ENCODE results near the gene FAM171A1. TPM values are rescaled to one million over a fixed set of nuclear protein-coding genes. Genes with fewer than 3 reads are reported as not detected.
A peak's percentile ranks its signal among the peaks of the same experiment; 100 is the strongest.

Gene FAM171A1
- total RNA-seq, 1 donor from 2014 or later = 73.6 TPM

GRCh38 chr10:15370212-15370855 lies 755 bp downstream of the FAM171A1 start:
- no peak for TF ChIP-seq CTCF (IDR thresholded peaks at IDR 0.05; ENCODE audit: unreplicated experiment)
- H3K9me3 Mint-ChIP-seq = no peaks in the 10 kb centered on the region
- peaks cover 41% of the 10 kb centered on the region for H3K4me1 Mint-ChIP-seq
- peak overlapping the region; percentile 92 for H3K4me3 Mint-ChIP-seq
- H3K27me3 Mint-ChIP-seq (ENCODE audit: low read depth) = no peaks in the 10 kb centered on the region
- H3K36me3 Mint-ChIP-seq = peaks cover 2% of the 10 kb centered on the region
- peak; percentile 25 to 57 for DNase-seq (ENCODE audit: low spot score in 2 of 2, unreplicated experiment in 2 of 2)
- H3K27ac Mint-ChIP-seq = peak overlapping the region; percentile 96

GRCh38 chr10:15369256-15370211 lies 1.6 kb downstream of the FAM171A1 start:
- peaks cover 7% of the 10 kb centered on the region for H3K9me3 Mint-ChIP-seq
- peaks cover 10% of the 10 kb centered on the region for H3K36me3 Mint-ChIP-seq
- TF ChIP-seq CTCF (IDR thresholded peaks at IDR 0.05; ENCODE audit: unreplicated experiment) = no peak
- DNase-seq (ENCODE audit: low spot score in 2 of 2, unreplicated experiment in 2 of 2) = peak in 1 of 2 experiments; percentile 39
- H3K4me3 Mint-ChIP-seq = peak overlapping the region; percentile 92
- H3K27me3 Mint-ChIP-seq (ENCODE audit: low read depth) = no peaks in the 10 kb centered on the region
- H3K4me1 Mint-ChIP-seq = peaks cover 36% of the 10 kb centered on the region
- peak overlapping the region; percentile 96 for H3K27ac Mint-ChIP-seq

GRCh38 chr10:15368101-15368855 lies 2.8 kb downstream of the FAM171A1 start:
- Mint-ChIP-seq H3K36me3 (peaks cover 14% of the 10 kb centered on the region), H3K4me3 (peak overlapping the region; percentile 33), H3K4me1 (peaks cover 24% of the 10 kb centered on the region), H3K27ac (peak overlapping the region; percentile 4), H3K9me3 (peaks cover 10% of the 10 kb centered on the region), H3K27me3 (ENCODE audit: low read depth) (no peaks in the 10 kb centered on the region)
- DNase-seq (ENCODE audit: low spot score in 2 of 2, unreplicated experiment in 2 of 2) = no peak
- TF ChIP-seq CTCF (IDR thresholded peaks at IDR 0.05; ENCODE audit: unreplicated experiment) = no peak

GRCh38 chr10:15367296-15368085 lies 3.6 kb downstream of the FAM171A1 start:
- no peak for DNase-seq (ENCODE audit: low spot score in 2 of 2, unreplicated experiment in 2 of 2)
- Mint-ChIP-seq H3K9me3 (peaks cover 10% of the 10 kb centered on the region), H3K4me3 (no peak overlapping the region), H3K27ac (no peak overlapping the region), H3K4me1 (peaks cover 29% of the 10 kb centered on the region), H3K36me3 (peaks cover 16% of the 10 kb centered on the region), H3K27me3 (ENCODE audit: low read depth) (no peaks in the 10 kb centered on the region)
- no peak for TF ChIP-seq CTCF (IDR thresholded peaks at IDR 0.05; ENCODE audit: unreplicated experiment)

- H3K9me3 Mint-ChIP-seq = peaks cover 10% of the 10 kb centered on the region
- TF ChIP-seq CTCF (IDR thresholded peaks at IDR 0.05; ENCODE audit: unreplicated experiment) = no peak
- no peak overlapping the region for H3K4me3 Mint-ChIP-seq
- H3K36me3 Mint-ChIP-seq = peaks cover 16% of the 10 kb centered on the region
- peaks cover 29% of the 10 kb centered on the region for H3K4me1 Mint-ChIP-seq
- no peaks in the 10 kb centered on the region for H3K27me3 Mint-ChIP-seq (ENCODE audit: low read depth)
- H3K27ac Mint-ChIP-seq = no peak overlapping the region
- no peak for DNase-seq (ENCODE audit: low spot score in 2 of 2, unreplicated experiment in 2 of 2)
These were observed 5.4 kb downstream of the FAM171A1 start for GRCh38 chr10:15365692-15366091.

Data from mesothelial cell of epicardium (in vitro differentiated cells).